ENCODE results near the gene TFPI2.
"Not testable (repeated sequence)": the region's sequence is repeated elsewhere in the genome, so short reads cannot be mapped to it uniquely, and the experiment has no call there.

TFPI2 gene, protein sequence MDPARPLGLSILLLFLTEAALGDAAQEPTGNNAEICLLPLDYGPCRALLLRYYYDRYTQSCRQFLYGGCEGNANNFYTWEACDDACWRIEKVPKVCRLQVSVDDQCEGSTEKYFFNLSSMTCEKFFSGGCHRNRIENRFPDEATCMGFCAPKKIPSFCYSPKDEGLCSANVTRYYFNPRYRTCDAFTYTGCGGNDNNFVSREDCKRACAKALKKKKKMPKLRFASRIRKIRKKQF
- total RNA-seq, result 0 to 3.0 (median 0.06) reads per million in 18 experiments

DNA sequence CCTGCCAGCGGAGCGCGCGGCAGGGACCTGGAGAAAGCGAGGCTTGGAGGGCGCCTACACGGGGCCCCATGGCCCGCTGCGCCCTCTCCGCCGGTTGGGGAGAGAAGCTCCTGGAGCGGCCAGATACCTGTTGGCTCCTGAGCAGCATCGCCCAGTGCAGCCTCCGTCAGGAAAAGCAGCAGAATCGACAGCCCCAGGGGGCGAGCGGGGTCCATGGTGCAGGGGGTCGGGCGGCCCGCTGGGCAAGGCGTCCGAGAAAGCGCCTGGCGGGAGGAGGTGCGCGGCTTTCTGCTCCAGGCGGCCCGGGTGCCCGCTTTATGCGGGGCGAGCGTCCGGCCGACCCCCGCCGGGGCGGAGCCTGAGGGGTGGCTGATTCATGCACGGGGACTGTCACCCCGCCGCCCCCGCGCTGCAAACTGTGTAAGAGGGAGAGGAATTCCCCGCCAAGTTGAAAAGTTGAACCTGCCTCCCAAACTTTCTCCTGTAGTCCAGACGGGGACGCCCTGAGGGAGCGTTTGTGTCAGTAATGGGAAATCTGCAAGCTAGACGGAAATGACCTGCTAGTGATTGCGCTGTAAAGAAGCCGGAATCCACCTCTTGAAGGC is at the start of gene TFPI2:
Gene TFPI2 (minus strand): TSS at position 290 of the 605 bp plus-strand sequence. CDS start 75 bp downstream, at position 215.
- no peak for DNase-seq

DNA sequence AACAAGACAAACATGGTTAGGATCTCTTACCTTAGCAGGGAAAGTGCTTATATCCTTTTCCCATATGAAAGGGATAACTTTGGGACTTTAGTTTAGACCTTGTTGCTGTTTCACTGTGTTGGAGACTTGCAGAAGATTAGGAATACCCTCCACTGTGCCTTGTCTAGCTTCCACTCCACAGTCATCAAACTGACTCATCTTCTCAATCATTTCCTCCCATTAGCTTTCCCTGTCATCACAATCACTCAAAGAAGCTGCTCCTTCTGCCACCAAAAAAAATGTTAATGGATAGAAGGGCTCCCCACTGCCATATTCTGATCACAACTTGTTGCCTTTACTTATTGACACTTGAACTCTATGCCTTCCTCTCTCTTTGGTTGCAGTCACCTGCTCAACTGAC is 47.7 kb upstream of the TFPI2 start:
- DNase-seq, result no peak

DNA sequence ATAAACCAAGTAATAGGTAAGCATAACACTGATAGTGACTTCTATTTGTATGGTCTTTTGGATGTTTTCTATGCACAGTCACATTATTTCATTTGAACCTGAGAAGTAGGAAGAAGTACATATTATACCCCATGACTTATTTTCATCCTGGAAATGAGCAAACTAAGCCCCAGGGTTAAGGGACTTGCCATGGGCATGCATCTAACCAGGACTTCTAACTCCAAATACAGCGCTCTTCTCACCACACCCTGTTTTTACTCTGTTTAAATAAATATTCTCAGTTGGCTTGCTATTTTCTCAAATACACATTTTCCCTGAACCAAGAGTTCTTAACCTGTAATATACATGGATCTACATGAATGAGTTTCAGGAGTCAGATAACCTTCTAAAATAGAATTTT is 47.3 kb upstream of the TFPI2 start:
- DNase-seq, result no peak

DNA sequence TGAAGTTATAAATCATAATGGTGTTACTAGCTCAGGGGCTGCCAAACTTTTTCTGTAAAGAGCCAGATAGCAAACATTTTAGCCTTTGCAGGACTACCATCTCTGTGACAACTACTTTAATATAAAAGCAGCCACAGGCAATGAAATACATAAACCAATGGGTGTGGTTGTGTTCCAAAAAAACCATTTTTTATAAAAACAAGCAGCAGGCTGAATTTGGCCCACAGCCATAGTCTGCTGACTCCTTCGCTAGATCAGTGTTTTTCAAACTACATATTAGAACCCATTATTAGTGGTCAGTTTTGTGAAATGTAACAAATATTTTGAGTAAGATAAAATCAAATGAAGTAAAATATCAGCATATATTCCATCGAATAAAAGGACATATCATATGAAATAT is 44.5 kb upstream of the TFPI2 start:
- no peak for DNase-seq

DNA sequence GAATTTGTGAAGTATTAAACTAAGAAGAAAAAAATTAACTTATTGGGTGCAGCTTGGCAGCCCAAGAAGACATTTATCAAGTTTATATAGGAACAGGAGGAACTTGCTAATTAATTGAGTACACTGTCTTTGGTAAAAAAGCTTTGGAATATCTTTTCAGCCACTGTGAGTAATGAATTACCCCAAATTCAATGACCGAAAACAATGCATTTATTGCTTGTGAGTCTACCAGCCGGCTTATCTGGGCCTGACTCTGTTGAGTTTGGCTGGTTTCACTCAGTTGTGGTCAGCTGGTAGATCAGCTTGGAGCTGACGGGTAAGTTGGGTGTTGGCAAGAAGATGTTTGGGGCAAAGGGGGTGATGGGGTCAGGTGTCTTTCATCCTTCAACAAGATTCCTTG is 42.6 kb upstream of the TFPI2 start:
- no peak for DNase-seq

DNA sequence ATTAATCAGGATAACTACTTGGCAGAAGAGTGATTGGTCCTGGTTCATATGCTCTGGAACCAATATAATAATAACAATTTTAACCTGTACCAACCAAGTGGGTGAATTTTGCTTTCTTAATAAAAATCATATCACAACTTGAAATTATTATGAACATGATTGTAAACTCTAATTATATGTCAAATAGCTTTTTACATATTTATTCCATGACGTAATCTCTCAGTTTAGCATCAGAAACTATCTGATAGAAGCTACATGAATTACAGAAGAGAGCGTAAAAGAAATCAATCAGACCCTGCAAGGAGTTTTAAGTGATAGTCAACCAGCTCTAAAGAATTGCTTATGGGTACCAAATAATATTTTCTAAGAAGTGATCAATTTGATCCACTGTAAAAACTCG is 41.1 kb upstream of the TFPI2 start:
- DNase-seq, result no peak

DNA sequence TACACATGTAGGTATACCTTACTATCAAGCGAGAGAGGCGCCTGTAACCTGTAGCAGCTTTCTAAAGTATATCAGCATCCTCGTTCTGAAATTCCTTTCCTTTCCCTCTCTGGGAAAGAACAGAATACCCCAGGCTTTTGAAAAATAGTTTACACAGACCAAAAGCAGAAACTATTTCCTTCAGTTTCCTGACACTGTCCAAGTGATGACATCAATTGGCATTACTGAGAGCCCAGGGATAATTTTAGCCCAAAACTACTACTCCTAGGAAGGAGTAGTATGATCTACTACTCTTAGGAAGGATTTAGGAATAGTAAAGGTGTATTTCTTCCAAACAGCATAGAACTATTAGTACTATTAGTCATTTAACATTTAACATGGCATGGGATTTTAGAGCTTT is 37.0 kb upstream of the TFPI2 start:
- DNase-seq, result no peak

DNA sequence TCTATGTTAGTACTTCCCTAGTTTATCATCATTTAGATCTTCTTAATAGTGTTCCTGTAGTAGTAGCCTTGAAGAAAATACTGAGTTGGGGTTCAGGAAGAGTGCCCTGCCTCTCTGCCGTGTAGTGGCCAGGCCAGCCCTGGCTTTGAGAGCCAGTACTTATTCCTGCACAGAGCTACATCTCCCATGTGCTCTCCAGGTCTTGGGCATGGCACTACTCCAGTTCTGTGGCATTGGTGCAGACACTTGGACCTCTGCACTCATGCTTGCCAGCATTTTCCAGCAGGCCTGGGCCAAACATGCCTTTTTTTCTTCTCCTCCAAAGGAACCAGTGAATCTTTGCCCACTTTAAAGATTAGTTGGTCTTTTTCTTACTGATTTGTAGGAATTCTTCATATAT is 36.2 kb upstream of the TFPI2 start:
- no peak for DNase-seq

DNA sequence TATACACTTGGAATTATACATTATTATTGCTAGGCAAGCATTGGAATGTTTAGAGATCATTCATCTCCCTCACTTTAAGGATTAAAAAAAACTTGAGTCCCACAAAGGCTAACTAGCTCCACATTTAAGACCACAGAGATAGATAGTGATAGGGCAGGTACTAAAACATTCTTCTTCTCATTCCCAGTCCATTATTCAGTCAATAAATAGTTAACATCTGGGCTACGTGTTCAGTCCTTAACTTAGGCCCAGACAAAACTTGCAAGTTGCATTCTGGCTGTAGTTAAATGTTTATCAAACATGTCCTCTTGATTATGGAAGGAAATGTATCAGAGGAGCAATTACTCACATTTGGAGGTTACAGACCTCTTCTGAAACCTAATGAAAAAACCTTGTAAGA is 33.4 kb upstream of the TFPI2 start:
- no peak for DNase-seq

DNA sequence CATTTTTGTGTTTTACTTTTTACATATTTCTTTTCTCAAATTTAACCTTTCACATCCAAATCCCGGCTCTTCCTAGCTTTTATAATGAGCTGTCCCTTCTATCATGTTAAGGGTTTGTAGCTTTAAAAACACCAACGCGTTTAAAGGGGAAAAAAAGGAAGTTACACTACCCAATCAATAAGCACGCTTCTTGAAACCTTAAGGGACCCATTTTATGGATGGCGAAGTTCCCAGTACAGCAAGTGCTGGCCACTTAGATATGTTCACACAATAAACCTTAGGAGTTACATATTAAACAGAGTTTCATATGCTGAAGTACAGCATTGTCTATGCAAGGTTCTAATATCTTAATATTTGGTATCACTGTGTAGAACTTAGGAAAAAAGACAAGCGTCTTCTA is 32.7 kb upstream of the TFPI2 start:
- DNase-seq, result no peak

DNA sequence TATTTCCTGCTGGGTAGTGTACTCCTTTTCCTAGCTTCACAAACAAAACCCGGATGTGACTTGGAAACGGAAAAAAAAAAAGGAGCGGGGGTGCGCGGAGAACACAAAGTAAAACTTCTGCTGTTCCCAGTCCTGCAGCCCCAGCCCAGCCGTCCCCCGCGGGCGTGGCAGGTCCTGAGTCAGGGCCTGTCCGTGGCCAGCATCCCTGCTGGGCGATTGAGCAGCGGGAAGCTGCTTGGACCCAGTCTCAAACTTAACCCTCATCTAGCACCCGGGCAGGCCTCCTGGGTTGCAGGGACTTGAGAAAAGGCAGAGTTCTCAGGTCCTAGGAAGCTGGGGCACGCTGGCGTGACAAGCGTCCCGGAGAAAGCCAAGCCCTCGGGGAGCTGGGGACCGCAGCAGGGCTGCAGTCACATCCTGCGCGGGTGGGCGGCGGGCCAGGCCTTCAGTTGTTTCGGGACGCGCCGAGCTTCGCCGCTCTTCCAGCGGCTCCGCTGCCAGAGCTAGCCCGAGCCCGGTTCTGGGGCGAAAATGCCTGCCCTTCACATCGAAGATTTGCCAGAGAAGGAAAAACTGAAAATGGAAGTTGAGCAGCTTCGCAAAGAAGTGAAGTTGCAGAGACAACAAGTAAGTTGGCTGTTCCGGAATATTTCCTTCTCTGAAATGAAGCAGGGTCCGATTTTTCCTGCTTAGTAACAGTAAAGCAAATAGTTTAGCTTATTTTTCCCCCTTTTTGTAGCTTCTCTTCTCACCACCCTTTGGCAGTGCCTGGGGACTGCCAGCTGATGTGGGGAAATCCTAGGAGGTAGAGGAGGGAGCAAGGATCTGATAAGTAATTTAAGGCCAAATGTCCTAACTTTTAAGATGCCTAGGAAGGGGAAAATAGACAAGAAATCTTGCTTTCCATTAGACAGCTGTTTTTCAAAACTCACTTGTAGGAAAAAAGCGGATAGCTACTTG is 31.3 kb upstream of the TFPI2 start, which contains the start of gene GNG11:
Gene GNG11 (plus strand): TSS at position 129 of the 960 bp plus-strand sequence. CDS start 403 bp downstream, at position 532.
- DNase-seq, result peak in 1 of 2 donors; percentile 27

DNA sequence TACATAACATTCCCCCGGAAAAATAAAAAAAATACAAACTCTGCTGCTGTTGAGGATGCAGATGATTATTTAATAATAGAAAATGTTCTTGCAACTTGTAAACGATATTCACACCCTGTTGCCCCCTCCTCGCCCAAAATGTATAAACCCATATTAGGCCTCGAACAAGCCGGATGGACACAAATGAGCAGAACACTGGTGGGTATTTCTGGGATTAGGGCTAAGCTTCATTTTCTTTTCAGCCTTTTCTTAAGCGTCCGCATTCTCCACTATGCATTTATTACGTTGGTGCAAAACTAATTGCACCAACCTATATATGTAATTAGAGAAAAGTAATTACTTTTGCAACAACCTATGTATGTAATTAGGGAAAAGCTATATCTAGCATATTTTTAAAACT is 30.6 kb upstream of the TFPI2 start:
- no peak for DNase-seq

DNA sequence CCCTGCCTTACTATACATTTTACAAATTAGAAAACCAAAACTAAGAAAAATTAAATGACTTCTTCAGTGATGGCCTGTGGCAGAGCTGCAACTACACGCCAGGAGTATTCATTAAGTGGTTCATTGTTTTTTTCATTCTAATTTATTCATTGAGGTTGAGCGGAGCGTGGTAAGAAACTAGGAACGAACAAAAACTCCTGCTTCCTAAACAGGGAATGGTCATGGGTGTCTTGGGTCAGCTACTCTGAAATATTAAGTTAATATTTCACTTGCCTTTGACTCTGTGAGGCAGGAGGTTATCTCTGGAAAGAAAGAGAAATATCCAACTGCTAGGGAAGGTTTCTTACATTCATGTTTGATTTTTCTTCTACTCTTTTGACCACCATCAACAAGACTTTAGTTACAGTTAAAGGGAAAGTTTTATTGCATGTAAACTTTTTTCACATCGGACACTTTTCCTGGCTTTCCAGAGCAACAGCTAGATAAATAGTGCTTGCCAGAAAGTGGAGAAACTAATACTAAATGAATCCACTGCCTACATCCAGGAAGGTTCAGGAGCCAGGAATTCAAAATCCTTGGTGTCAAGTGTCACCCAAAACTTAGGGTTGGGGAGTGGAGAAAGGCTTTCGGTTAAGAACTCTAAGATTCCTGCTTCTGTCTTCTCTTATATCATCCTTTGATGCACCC is 30.1 kb upstream of the TFPI2 start:
- DNase-seq, result no peak

DNA sequence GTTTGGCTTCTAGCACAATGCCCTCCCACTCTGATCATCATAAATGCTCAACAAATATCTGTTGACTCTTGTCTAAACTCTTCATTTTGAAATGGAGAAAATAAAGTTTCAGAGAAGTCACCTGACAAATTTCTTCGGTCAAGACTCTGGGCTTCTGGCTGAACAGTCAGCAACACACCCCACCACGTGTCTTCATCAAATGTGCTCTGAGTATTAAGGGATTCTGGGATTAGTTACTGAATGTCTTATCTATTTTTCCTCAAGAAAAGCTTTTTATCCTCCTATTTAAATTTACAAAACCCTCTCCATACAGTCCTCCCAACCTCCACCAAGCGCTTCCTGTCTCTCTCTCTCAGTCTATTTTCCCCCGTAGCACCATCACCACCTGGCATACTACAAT is 25.8 kb upstream of the TFPI2 start:
- DNase-seq, result not testable (repeated sequence)

DNA sequence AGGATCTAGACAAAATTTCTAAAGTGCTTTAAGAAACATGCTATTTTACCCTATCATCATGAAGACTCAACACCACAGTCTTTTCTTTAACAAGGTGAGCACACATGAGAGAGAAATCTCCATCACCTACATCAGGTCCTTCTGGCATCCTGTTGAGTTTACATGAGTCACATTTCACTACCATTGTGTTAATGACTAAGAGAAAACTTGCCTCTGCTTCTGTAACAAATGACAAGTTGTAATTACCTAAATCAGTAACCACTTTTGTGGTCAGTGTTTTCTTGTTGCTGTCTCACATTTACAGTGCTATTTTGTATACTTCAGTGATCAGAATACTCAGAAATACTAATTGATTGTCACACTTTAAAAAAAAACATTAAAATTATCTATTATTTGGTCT is 25.3 kb upstream of the TFPI2 start:
- not testable (repeated sequence) for DNase-seq

DNA sequence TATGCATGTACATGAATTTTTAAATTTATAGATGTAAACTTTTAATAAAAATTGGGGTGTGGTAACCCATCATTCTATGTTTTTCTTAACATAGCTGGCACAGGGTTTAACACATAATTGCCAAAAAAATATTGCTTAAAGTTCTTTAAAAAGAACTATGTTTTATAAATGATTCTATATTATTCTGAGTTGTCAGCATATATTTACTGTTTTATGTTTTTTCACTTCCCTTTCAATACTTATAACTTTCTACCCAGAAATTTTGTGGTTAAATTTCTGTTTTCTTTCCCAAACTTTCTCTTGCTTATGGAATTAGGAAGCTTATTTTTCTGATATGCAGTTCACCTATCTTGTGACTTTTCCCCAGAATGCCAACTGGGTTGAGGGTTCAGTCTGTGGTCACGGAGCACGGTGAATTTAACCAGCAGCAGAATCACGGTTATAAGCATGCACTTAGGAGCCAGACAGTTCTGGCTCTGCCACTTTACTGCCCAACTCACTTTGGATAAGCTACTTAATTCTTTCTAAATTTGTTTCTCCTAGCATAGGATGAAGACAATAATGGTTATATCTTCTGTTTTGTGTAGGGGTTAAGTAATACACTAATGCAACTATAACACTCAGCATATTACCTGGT is 24.8 kb upstream of the TFPI2 start:
- not testable (repeated sequence) for DNase-seq

DNA sequence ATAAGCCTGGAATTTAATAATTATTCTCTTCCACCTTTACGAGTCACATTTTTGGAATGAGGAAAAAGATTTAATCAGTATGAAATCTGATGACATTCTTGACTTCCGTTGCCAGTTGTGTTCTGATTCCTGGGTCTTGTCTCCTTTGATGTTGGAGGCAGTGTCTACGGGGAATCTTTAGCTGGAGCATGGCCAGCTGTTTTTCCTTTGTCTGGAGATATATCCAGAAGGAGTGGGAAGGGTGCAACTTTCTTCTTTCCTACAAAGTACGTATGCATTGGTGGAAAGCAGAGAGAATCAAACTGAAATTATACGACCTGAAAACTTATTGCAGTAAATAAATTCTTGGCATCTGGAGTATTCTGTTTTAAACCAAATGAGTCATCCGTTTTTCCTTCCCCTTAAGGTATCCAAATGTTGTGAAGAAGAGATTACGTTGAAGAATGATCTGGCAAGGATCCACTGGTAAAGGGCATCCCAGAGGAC is 24.1 kb upstream of the TFPI2 start:
- DNase-seq, result no peak

DNA sequence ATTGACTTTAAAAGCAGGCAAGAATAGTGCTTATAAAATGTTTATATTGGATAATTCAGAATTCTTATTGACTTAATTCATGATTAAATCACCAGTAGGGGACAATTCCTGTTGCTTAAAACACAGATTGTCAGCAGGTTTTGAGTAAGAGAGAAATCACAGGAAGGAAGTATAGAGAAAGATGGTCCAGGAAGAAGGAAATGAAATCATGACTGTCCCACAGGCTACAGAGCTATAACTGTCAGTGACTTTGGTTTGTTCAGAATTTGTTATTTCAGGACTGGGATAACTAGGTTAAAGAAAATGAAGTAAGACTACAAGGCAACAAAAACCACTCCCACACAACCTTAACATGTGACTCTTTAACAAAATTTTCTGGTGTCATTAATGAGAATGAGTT is 22.6 kb upstream of the TFPI2 start:
- DNase-seq, result no peak

DNA sequence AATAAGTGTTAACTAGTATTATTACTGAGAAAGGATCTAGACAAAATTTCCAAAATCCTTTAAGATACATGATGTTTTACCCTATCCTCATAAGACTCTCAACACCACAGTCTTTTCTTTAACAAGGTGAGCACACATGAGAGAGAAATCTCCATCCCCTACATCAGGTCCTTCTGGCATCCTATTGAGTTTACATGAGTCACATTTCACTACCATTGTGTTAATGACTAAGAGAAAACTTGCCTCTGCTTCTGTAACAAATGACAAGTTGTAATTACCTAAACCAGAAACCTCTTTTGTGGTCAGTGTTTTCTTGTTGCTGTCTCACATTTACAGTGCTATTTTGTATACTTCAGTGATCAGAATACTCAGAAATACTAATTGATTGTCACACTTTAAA is 21.1 kb upstream of the TFPI2 start:
- DNase-seq, result not testable (repeated sequence)

DNA sequence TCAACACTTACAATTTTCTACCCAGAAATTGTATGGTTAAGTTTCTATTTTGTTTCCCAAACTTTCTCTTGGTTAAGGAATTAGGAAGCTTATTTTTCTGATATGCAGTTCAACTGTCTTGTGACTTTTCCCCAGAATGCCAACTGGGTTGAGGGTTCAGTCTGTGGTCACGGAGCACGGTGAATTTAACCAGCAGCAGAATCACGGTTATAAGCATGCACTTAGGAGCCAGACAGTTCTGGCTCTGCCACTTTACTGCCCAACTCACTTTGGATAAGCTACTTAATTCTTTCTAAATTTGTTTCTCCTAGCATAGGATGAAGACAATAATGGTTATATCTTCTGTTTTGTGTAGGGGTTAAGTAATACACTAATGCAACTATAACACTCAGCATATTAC is 20.7 kb upstream of the TFPI2 start:
- DNase-seq, result not testable (repeated sequence)

DNA sequence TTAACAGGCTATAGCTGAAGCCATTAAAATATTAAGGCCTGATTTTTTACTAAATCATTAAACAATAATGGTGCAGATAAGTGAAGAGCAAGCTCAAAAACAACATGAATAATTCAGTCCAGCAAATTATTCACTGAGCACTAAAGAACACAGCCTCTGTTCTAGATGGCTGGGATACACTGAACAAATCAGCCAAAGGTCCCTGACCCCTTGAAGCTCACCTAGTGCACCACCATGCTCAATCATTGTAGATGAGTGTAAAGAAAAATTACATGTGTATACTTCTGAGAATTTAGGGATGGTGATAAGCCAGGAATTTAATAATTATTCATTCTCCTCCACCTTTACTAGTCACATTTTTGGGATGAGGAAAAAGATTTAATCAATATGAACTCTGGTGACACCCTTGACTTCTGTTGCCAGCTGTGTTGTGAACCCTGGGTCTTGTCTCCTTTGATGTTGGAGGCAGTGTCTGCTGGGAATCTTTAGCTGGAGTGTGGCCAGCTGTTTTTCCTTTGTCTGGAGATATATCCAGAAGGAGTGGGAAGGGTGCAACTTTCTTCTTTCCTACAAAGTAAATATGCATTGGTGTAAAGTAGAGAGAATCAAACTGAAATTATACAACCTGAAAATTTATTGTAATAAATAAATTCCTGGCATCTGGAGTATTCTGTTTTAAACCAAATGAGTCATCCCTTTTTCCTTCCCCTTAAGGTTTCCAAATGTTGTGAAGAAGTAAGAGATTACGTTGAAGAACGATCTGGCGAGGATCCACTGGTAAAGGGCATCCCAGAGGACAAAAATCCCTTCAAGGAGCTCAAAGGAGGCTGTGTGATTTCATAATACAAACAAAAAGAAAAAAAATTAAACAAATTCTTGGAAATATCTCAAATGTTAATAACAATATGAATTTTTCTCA is 19.8 kb upstream of the TFPI2 start:
- DNase-seq, result no peak

Measured in inflammatory macrophage (primary cell).